GM12878 (cell line): ENCODE measurements around the gene PACS2.

ENCODE experiments used
- CHD2 ChIP-seq: IDR thresholded peaks from 2 replicates; pipeline ENCODE4 v1.6.1; 2011; ENCODE audit warnings: low read depth, low read length, improper control_type of control experiment, borderline replicate concordance
- NFIC ChIP-seq: IDR thresholded peaks from 2 replicates; pipeline ENCODE4 v1.6.1; 2012; ENCODE audit warnings: low read depth, mild to moderate bottlenecking, inconsistent platforms, low read length, moderate library complexity
- NRF1 ChIP-seq: conservative IDR thresholded peaks from 2 replicates; pipeline ENCODE4 v1.6.1; 2011; ENCODE audit warnings: mild to moderate bottlenecking, low read depth, low read length, improper control_type of control experiment
- RB1 ChIP-seq: fragments of 450-650 bp; formaldehyde crosslinking; IDR thresholded peaks from 2 replicates; pipeline ENCODE4 v1.6.1; 2017; ENCODE audit warnings: mild to moderate bottlenecking, borderline replicate concordance
- TF ChIP-seq, protein P1 (sequence below), 3 experiments: IDR thresholded peaks in 2 of 3; conservative IDR thresholded peaks in 1 of 3; 2 replicates each; pipeline ENCODE4 v1.5.1; 2011; ENCODE audit warnings: low read depth in 3 of 3, low read length in 3 of 3, mild to moderate bottlenecking in 3 of 3, control low read depth in 2 of 3, moderate library complexity in 2 of 3, inconsistent platforms in 1 of 3, mixed read lengths in 1 of 3; ENCODE audit not compliant: control insufficient read depth in 2 of 3, insufficient read depth in 1 of 3; ENCODE audit errors: extremely low read depth in 1 of 3

DNA sequence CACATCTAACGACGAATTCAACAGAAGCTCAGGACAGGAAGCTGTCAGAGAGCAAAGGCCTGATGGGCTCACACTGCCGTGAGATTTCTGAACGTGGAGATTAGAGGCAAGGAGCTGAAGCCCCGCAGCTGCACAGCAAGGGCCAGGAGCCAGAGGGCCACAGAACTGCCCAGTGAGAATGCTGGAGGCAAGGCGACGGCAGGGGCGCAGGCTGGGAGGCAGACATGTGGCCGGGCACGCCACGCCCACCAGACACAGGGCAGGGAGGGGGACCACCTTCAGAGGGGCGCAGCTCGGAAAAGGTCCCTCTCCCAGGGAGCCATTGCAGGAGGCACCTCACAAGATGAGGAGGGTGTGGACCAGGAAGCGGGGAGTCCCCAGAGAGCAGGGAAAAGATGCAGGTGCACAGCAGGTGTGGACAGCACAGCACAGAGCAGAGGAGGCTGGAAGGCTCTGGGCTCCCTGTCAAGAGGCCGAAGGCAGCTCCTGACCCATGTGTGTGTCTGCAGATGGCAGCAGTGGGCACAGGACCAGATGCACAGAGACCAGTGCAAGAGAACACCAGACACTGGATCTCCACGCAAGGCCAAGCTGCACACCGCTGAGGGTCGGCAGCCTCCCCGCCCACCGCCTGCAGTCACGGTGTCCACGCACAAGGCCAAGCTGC is 43.2 kb upstream of the PACS2 start:
- TF ChIP-seq NFIC: no peak
- no peak for TF ChIP-seq NRF1
- TF ChIP-seq, protein P1, sequence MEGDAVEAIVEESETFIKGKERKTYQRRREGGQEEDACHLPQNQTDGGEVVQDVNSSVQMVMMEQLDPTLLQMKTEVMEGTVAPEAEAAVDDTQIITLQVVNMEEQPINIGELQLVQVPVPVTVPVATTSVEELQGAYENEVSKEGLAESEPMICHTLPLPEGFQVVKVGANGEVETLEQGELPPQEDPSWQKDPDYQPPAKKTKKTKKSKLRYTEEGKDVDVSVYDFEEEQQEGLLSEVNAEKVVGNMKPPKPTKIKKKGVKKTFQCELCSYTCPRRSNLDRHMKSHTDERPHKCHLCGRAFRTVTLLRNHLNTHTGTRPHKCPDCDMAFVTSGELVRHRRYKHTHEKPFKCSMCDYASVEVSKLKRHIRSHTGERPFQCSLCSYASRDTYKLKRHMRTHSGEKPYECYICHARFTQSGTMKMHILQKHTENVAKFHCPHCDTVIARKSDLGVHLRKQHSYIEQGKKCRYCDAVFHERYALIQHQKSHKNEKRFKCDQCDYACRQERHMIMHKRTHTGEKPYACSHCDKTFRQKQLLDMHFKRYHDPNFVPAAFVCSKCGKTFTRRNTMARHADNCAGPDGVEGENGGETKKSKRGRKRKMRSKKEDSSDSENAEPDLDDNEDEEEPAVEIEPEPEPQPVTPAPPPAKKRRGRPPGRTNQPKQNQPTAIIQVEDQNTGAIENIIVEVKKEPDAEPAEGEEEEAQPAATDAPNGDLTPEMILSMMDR (IDR thresholded peaks at IDR 0.05 in 2 of 3, conservative IDR thresholded peaks at IDR 0.05 in 1 of 3; ENCODE audit: control insufficient read depth in 2 of 3, extremely low read depth in 1 of 3, insufficient read depth in 1 of 3, low read depth in 3 of 3, low read length in 3 of 3): no peak
- no peak for TF ChIP-seq CHD2
- TF ChIP-seq RB1: no peak
